SK-N-SH (cell line): Measurements from ENCODE around the gene ZNF429. TPM values are rescaled to one million over a fixed set of nuclear protein-coding genes. Genes with fewer than 3 reads are reported as not detected.

Experiments
- CTCF ChIA-PET: fragments of 300-600, 350-600 bp; formaldehyde crosslinking; extraction: SDS; loops from one replicate; lab custom pipeline; 2021; lab: Yijun Ruan, JAX
- POLR2A ChIA-PET: fragments of 350-600 bp; sonication (Branson Sonifier 250); formaldehyde crosslinking; extraction: SDS; loops from one replicate; lab custom pipeline; 2020; ENCODE audit warnings: antibody characterized with exemption, inconsistent platforms; lab: Yijun Ruan, JAX
- DNase-seq: peaks from one replicate; pipeline ENCODE4 v3.0.0; 2012
- H2AFZ ChIP-seq: fragments of 200-600 bp; sonication (generic); 2 replicates; pipeline ENCODE4 v1.8.1; 2016; ENCODE audit warnings: antibody characterized with exemption, mild to moderate bottlenecking, low read depth
- H3F3A ChIP-seq: fragments of 200-600 bp; sonication (generic); replicated peaks from 2 replicates; pipeline ENCODE3; 2016; ENCODE audit warnings: antibody characterized with exemption, mild to moderate bottlenecking; ENCODE audit not compliant: insufficient read depth
- H3K27ac ChIP-seq, 2 experiments: fragments of 200-500 bp in 1 of 2; fragments of 200-600 bp in 1 of 2; sonication (Bioruptor generic) in 1 of 2; sonication (generic), shearing (Covaris generic) in 1 of 2; 2 replicates each; pipeline versions ENCODE4 v1.5.1 to v1.6.1; 2014 to 2016; ENCODE audit warnings: low read depth in 2 of 2, inconsistent platforms in 1 of 2, low read length in 1 of 2, mild to moderate bottlenecking in 1 of 2, mixed read lengths in 1 of 2
- H3K27me3 ChIP-seq: fragments of 200-600 bp; sonication (generic), shearing (Covaris generic); 2 replicates; pipeline ENCODE4 v1.6.1; 2016; ENCODE audit warnings: mixed run types; ENCODE audit not compliant: insufficient read depth
- H3K36me3 ChIP-seq, 2 experiments: fragments of 200-500 bp in 1 of 2; fragments of 200-600 bp in 1 of 2; sonication (Bioruptor generic) in 1 of 2; sonication (generic) in 1 of 2; replicated peaks in 1 of 2; 2 replicates each; pipeline versions ENCODE3 to v1.5.1; 2014 to 2016; ENCODE audit warnings: low read length in 1 of 2, mild to moderate bottlenecking in 1 of 2; ENCODE audit not compliant: insufficient read depth in 2 of 2, control insufficient read depth in 1 of 2
- H3K4me1 ChIP-seq, 2 experiments: fragments of 200-500 bp in 1 of 2; fragments of 200-600 bp in 1 of 2; sonication (Bioruptor generic) in 1 of 2; sonication (generic), shearing (Covaris generic) in 1 of 2; 2 replicates each; pipeline versions ENCODE4 v1.5.1 to v1.6.1; 2014 to 2016; ENCODE audit warnings: low read depth in 1 of 2, low read length in 1 of 2, mixed run types in 1 of 2; ENCODE audit not compliant: insufficient read depth in 2 of 2, control insufficient read depth in 1 of 2
- H3K4me2 ChIP-seq: fragments of 200-600 bp; sonication (generic), shearing (Covaris generic); 2 replicates; pipeline ENCODE4 v1.6.1; 2017; ENCODE audit warnings: mixed run types
- H3K4me3 ChIP-seq, 2 experiments: fragments of 200-500 bp in 1 of 2; fragments of 200-600 bp in 1 of 2; sonication (Bioruptor generic) in 1 of 2; sonication (generic), shearing (Covaris generic) in 1 of 2; 2 replicates each; pipeline versions ENCODE4 v1.5.1 to v1.8.1; 2014 to 2016; ENCODE audit warnings: low read depth in 2 of 2, inconsistent platforms in 1 of 2, low read length in 1 of 2, mild to moderate bottlenecking in 1 of 2, mixed read lengths in 1 of 2, moderate library complexity in 1 of 2
- H3K79me2 ChIP-seq: fragments of 200-600 bp; sonication (generic); 2 replicates; pipeline ENCODE4 v1.8.1; 2017; ENCODE audit warnings: mild to moderate bottlenecking; ENCODE audit not compliant: insufficient read depth
- H3K9ac ChIP-seq: fragments of 200-600 bp; sonication (generic); 2 replicates; pipeline ENCODE4 v1.6.1; 2017; ENCODE audit warnings: mixed run types
- H3K9me2 ChIP-seq: fragments of 200-600 bp; sonication (generic); 2 replicates; pipeline ENCODE4 v1.6.1; 2017; ENCODE audit warnings: mixed run types
- H3K9me3 ChIP-seq: fragments of 200-600 bp; sonication (generic); 2 replicates; pipeline ENCODE4 v1.6.1; 2017; ENCODE audit warnings: mixed run types, mild to moderate bottlenecking, moderate library complexity
- H4K20me1 ChIP-seq: fragments of 200-600 bp; sonication (generic); 2 replicates; pipeline ENCODE4 v1.6.1; 2017; ENCODE audit warnings: mild to moderate bottlenecking, mixed run types; ENCODE audit not compliant: insufficient read depth
- FOSL2 ChIP-seq: IDR thresholded peaks from 2 replicates; pipeline ENCODE4 v1.4.0; 2012; ENCODE audit warnings: low read depth, mild to moderate bottlenecking, moderate library complexity, borderline replicate concordance
- FOXJ3 ChIP-seq: sonication (generic); formaldehyde crosslinking; IDR thresholded peaks from 2 replicates; pipeline ENCODE4 v1.5.1; 2020; ENCODE audit warnings: mild to moderate bottlenecking, missing genetic modification reagents
- FOXM1 ChIP-seq: IDR thresholded peaks from 2 replicates; pipeline ENCODE4 v1.4.0; 2012; ENCODE audit warnings: low read depth, mild to moderate bottlenecking
- GABPA ChIP-seq: IDR thresholded peaks from 2 replicates; pipeline ENCODE4 v1.4.0; 2012; ENCODE audit warnings: low read depth, mild to moderate bottlenecking
- MEF2A ChIP-seq: IDR thresholded peaks from 2 replicates; pipeline ENCODE4 v1.4.0; 2012; ENCODE audit warnings: low read depth, borderline replicate concordance
- MXI1 ChIP-seq: IDR thresholded peaks from 2 replicates; pipeline ENCODE4 v1.6.1; 2012; ENCODE audit warnings: mild to moderate bottlenecking, low read depth, low read length, improper control_type of control experiment
- NRF1 ChIP-seq: IDR thresholded peaks from 2 replicates; pipeline ENCODE4 v1.6.1; 2012; ENCODE audit warnings: low read depth, mild to moderate bottlenecking, low read length
- POLR2AphosphoS5 ChIP-seq: IDR thresholded peaks from 2 replicates; pipeline ENCODE4 v1.6.1; 2012; ENCODE audit warnings: low read depth, low read length
- REST ChIP-seq: IDR thresholded peaks from 2 replicates; pipeline ENCODE4 v1.6.1; 2012; ENCODE audit warnings: mild to moderate bottlenecking, low read depth, low read length, moderate library complexity
- RFX5 ChIP-seq: IDR thresholded peaks from 2 replicates; pipeline ENCODE4 v1.6.1; 2012; ENCODE audit warnings: mild to moderate bottlenecking, improper control_type of control experiment, low read length
- RXRA ChIP-seq: IDR thresholded peaks from 2 replicates; pipeline ENCODE4 v1.4.0; 2012; ENCODE audit warnings: low read depth, mild to moderate bottlenecking, borderline replicate concordance
- SIN3A ChIP-seq: IDR thresholded peaks from 2 replicates; pipeline ENCODE4 v1.6.1; 2012; ENCODE audit warnings: low read depth, mild to moderate bottlenecking, low read length, moderate library complexity, borderline replicate concordance
- TCF12 ChIP-seq: IDR thresholded peaks from 2 replicates; pipeline ENCODE4 v1.4.0; 2012
- TEAD4 ChIP-seq: IDR thresholded peaks from 2 replicates; pipeline ENCODE4 v1.4.0; 2012; ENCODE audit warnings: mild to moderate bottlenecking, borderline replicate concordance; ENCODE audit not compliant: insufficient read depth
- YY1 ChIP-seq: IDR thresholded peaks from 2 replicates; pipeline ENCODE4 v1.4.0; 2012; ENCODE audit warnings: low read depth, mild to moderate bottlenecking
- WGBS: methylation state at CpG from one replicate; pipeline ENCODE4 v1.1.6; 2017; ENCODE audit warnings: low lambda C conversion rate; 5-methylcytosine and 5-hydroxymethylcytosine counted together
- polyA plus RNA-seq, 3 experiments: library from polyadenylated mRNA; depleted of rRNA; stranded (reverse); fragments of >200 nt; gene quantifications; 2 replicates each; pipeline ENCODE4 v1.2.3, GENCODE V29; 2012
- TF ChIP-seq, protein P1 (sequence below): fragments of 200-600 bp; sonication (generic); IDR thresholded peaks from 2 replicates; pipeline ENCODE4 v1.6.1; 2017; ENCODE audit warnings: antibody characterized with exemption, mild to moderate bottlenecking, moderate library complexity

The ZNF429 gene
- polyA plus RNA-seq, 1 of the 3 experiments (the other 2 are of a cell fraction) = 5.6 TPM

DNA sequence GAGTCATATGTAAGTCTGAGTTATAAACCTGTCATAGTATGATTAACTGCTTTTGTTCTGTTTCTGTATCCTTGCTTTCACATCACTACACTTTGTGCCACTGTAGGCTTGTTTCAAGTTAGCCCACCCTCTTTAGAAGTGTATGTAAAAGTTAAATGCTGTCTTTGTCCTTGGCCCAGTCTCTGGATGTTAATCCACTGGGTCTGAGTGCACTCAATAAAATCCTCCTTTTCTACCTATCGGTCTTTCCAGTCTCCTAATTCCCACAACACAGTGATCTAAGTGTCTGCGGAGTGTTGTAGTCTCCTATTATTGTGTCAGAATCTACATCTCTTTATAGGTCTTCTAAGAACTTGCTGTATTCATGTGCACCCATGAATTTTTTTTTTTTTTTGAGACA, 14.1 kb downstream of the ZNF429 start:
- 75% methylated on average over 2 of the region's 2 CpGs for WGBS
- Histone ChIP-seq H3K4me2 (no peak overlapping the region), H3K9ac (no peak overlapping the region), H3K4me1 (no peaks in the 10 kb centered on the region), H4K20me1 (no peaks in the 10 kb centered on the region), H3K9me3 (peaks cover 35% of the 10 kb centered on the region), H3K9me2 (no peaks in the 10 kb centered on the region), H3K27ac (no peak overlapping the region), H2AFZ (no peak overlapping the region), H3K79me2 (no peaks in the 10 kb centered on the region; the same call in 1 of the 2 replicates), H3K4me3 (no peak overlapping the region; a peak in 1 of 4 replicates), H3K27me3 (no peaks in the 10 kb centered on the region), H3F3A (no peaks in the 10 kb centered on the region), H3K36me3 (peaks cover 20 to 42% of the 10 kb centered on the region in 2 experiments)
- DNase-seq = no peak
- POLR2A ChIA-PET = no interaction called here
- TF ChIP-seq MEF2A (no peak), REST (no peak), TEAD4 (no peak), RXRA (no peak), NRF1 (no peak), FOXJ3 (CRISPR knock-in tag) (no peak), TCF12 (no peak), SIN3A (no peak), GABPA (no peak), MXI1 (no peak), YY1 (no peak), RFX5 (no peak), FOSL2 (no peak), FOXM1 (no peak), POLR2AphosphoS5 (no peak)
- TF ChIP-seq, protein P1, sequence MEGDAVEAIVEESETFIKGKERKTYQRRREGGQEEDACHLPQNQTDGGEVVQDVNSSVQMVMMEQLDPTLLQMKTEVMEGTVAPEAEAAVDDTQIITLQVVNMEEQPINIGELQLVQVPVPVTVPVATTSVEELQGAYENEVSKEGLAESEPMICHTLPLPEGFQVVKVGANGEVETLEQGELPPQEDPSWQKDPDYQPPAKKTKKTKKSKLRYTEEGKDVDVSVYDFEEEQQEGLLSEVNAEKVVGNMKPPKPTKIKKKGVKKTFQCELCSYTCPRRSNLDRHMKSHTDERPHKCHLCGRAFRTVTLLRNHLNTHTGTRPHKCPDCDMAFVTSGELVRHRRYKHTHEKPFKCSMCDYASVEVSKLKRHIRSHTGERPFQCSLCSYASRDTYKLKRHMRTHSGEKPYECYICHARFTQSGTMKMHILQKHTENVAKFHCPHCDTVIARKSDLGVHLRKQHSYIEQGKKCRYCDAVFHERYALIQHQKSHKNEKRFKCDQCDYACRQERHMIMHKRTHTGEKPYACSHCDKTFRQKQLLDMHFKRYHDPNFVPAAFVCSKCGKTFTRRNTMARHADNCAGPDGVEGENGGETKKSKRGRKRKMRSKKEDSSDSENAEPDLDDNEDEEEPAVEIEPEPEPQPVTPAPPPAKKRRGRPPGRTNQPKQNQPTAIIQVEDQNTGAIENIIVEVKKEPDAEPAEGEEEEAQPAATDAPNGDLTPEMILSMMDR = no peak
- CTCF ChIA-PET = no interaction called here
